DOHH2 (cell line): Measurements from ENCODE around the gene PEX14.

Experiments
- H3F3A ChIP-seq: fragments of 200-600 bp; sonication (generic), shearing (Covaris generic); 2 replicates; pipeline ENCODE4 v1.6.0; 2016; ENCODE audit warnings: antibody characterized with exemption, mild to moderate bottlenecking; ENCODE audit not compliant: control insufficient read depth, insufficient read depth
- H3K27ac ChIP-seq: fragments of 200-600 bp; sonication (generic); 2 replicates; pipeline ENCODE4 v1.5.1; 2014; ENCODE audit warnings: low read depth, mild to moderate bottlenecking, low read length, moderate library complexity
- H3K27me3 ChIP-seq: fragments of 200-600 bp; sonication (generic); 2 replicates; pipeline ENCODE4 v1.6.1; 2014; ENCODE audit warnings: mild to moderate bottlenecking, low read length, mixed read lengths; ENCODE audit not compliant: control insufficient read depth
- H3K36me3 ChIP-seq: fragments of 200-600 bp; sonication (generic); 2 replicates; pipeline ENCODE4 v1.6.1; 2014; ENCODE audit warnings: mild to moderate bottlenecking, low read length, moderate library complexity, mixed read lengths; ENCODE audit not compliant: control insufficient read depth
- H3K4me1 ChIP-seq: fragments of 200-600 bp; sonication (generic); 2 replicates; pipeline ENCODE4 v1.6.1; 2014; ENCODE audit warnings: mild to moderate bottlenecking, low read length, mixed read lengths; ENCODE audit not compliant: control insufficient read depth
- H3K4me2 ChIP-seq: fragments of 200-600 bp; sonication (generic); 2 replicates; pipeline ENCODE4 v1.6.0; 2014; ENCODE audit warnings: mild to moderate bottlenecking, low read length, moderate library complexity
- H3K4me3 ChIP-seq: fragments of 200-600 bp; sonication (generic); 2 replicates; pipeline ENCODE4 v1.5.1; 2014; ENCODE audit warnings: mild to moderate bottlenecking, low read length, mixed read lengths
- H3K79me2 ChIP-seq: fragments of 200-600 bp; sonication (generic); 2 replicates; pipeline ENCODE4 v1.6.1; 2014; ENCODE audit warnings: mild to moderate bottlenecking, low read length, mixed read lengths; ENCODE audit not compliant: control insufficient read depth
- H3K9me2 ChIP-seq: fragments of 200-600 bp; sonication (generic); replicated peaks from 2 replicates; pipeline ENCODE4 v1.6.1; 2014; ENCODE audit warnings: mild to moderate bottlenecking, low read length, mixed read lengths; ENCODE audit not compliant: control insufficient read depth
- H3K9me3 ChIP-seq: fragments of 200-600 bp; sonication (generic); 2 replicates; pipeline ENCODE4 v1.6.1; 2014; ENCODE audit warnings: antibody characterized with exemption, low read length, mixed read lengths; ENCODE audit not compliant: control insufficient read depth, insufficient read depth
- H4K20me1 ChIP-seq: fragments of 200-600 bp; sonication (generic); 2 replicates; pipeline ENCODE4 v1.6.0; 2014; ENCODE audit warnings: low read depth, mild to moderate bottlenecking, antibody characterized with exemption, low read length, moderate library complexity; ENCODE audit not compliant: control insufficient read depth, insufficient read depth
- CTCF ChIP-seq: fragments of 200-600 bp; sonication (generic); IDR thresholded peaks from one replicate; pipeline ENCODE4 v1.5.1; 2014; ENCODE audit warnings: antibody characterized with exemption, mild to moderate bottlenecking, low read depth, low read length; ENCODE audit not compliant: poor library complexity, severe bottlenecking
- EZH2phosphoT487 ChIP-seq: fragments of 200-600 bp; sonication (generic); IDR thresholded peaks from 2 replicates; pipeline ENCODE4 v1.6.1; 2017; ENCODE audit warnings: borderline replicate concordance, mild to moderate bottlenecking, antibody characterized with exemption, low read length, moderate library complexity, mixed read lengths

Gene PEX14

GRCh38 chr1:10470043-10470442 is 4.7 kb upstream of the PEX14 start:
- no peak overlapping the region for H3K4me3 ChIP-seq
- TF ChIP-seq CTCF, result no peak
- no peak for TF ChIP-seq EZH2phosphoT487
- no peaks in the 10 kb centered on the region for H3K9me3 ChIP-seq
- peaks cover 27% of the 10 kb centered on the region for H3K4me1 ChIP-seq
- peaks cover 19% of the 10 kb centered on the region for H3F3A ChIP-seq
- H4K20me1 ChIP-seq, result peaks cover 4% of the 10 kb centered on the region; the same call in 1 of the 2 replicates
- H3K27ac ChIP-seq, result no peak overlapping the region
- no peak overlapping the region for H3K4me2 ChIP-seq
- peaks cover 50% of the 10 kb centered on the region for H3K36me3 ChIP-seq
- H3K27me3 ChIP-seq, result no peaks in the 10 kb centered on the region
- peaks cover 40% of the 10 kb centered on the region for H3K79me2 ChIP-seq
- no peaks in the 10 kb centered on the region for H3K9me2 ChIP-seq

- Histone ChIP-seq H3K9me3 (no peaks in the 10 kb centered on the region), H3K27me3 (no peaks in the 10 kb centered on the region), H3K4me3 (peak overlapping the region; percentile 93), H3K27ac (peak overlapping the region; percentile 95), H3F3A (peaks cover 19% of the 10 kb centered on the region), H3K79me2 (peaks cover 55% of the 10 kb centered on the region), H3K36me3 (peaks cover 36% of the 10 kb centered on the region), H3K4me2 (peak overlapping the region; percentile 73), H4K20me1 (peaks cover 4% of the 10 kb centered on the region; the same call in 1 of the 2 replicates), H3K9me2 (no peaks in the 10 kb centered on the region), H3K4me1 (peaks cover 37% of the 10 kb centered on the region)
- no peak for TF ChIP-seq EZH2phosphoT487
- TF ChIP-seq CTCF, result no peak
Measured at GRCh38 chr1:10471411-10472219, 3.1 kb upstream of the PEX14 start.

GRCh38 chr1:10472220-10473144 is 2.3 kb upstream of the PEX14 start, which contains the start of gene DFFA:
Gene DFFA (minus strand): TSS chr1:10472529. CDS start chr1:10472458, 71 bp downstream.
- peaks cover 37% of the 10 kb centered on the region for H3K4me1 ChIP-seq
- H3K79me2 ChIP-seq, result peaks cover 63% of the 10 kb centered on the region

More at GRCh38 chr1:10472220-10473144, 2.3 kb upstream of the PEX14 start, which contains the start of gene DFFA:
- H3K9me2 ChIP-seq, result no peaks in the 10 kb centered on the region
- peak within 1 kb of the TSS; percentile 73 for H3K4me2 ChIP-seq
- no peaks in the 10 kb centered on the region for H3K9me3 ChIP-seq
- H4K20me1 ChIP-seq, result peaks cover 4% of the 10 kb centered on the region; the same call in 1 of the 2 replicates
- peaks cover 32% of the 10 kb centered on the region for H3K36me3 ChIP-seq
- H3F3A ChIP-seq, result peaks cover 19% of the 10 kb centered on the region
- H3K4me3 ChIP-seq, result peak within 1 kb of the TSS; percentile 93
- no peaks in the 10 kb centered on the region for H3K27me3 ChIP-seq
- TF ChIP-seq EZH2phosphoT487 (no peak), CTCF (no peak)
- H3K27ac ChIP-seq, result peak within 1 kb of the TSS; percentile 95
